ENCODE results near the gene CFAP20DC.

DNA sequence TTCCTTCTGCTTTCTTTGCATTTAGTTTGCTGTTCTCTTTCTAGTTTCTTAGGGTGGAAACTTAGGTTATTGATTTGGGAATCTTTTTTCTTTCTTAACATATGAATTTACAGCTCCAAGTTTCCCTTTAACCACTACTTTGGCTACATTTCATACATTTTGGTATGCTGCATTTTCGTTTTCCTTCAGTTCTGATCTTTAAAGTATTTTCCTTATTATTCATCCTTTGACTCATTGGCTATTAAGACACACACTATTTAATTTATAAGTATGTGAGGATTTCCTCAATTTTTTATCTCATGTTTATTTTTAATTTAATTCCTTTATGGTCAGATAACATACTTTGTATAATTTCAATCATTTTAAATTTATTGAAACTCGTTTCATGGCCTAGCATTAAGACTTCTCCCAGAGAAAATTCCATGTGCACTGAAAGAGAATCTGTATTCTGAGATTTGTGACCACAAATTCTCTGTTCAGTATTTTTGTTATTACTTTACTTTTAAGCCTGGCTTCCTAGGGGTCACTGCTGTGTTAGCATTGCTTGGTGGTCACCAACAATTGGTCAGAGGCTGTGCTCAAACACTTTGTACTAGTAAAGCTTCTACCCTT lies 87.7 kb downstream of the CFAP20DC start:
- TF ChIP-seq, protein P1, sequence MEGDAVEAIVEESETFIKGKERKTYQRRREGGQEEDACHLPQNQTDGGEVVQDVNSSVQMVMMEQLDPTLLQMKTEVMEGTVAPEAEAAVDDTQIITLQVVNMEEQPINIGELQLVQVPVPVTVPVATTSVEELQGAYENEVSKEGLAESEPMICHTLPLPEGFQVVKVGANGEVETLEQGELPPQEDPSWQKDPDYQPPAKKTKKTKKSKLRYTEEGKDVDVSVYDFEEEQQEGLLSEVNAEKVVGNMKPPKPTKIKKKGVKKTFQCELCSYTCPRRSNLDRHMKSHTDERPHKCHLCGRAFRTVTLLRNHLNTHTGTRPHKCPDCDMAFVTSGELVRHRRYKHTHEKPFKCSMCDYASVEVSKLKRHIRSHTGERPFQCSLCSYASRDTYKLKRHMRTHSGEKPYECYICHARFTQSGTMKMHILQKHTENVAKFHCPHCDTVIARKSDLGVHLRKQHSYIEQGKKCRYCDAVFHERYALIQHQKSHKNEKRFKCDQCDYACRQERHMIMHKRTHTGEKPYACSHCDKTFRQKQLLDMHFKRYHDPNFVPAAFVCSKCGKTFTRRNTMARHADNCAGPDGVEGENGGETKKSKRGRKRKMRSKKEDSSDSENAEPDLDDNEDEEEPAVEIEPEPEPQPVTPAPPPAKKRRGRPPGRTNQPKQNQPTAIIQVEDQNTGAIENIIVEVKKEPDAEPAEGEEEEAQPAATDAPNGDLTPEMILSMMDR (IDR thresholded peaks at IDR 0.05), result no peak
- no peak for TF ChIP-seq POLR2A (IDR thresholded peaks at IDR 0.05)
